ENCODE results near the gene SUCLG2.

SUCLG2 gene

DNA sequence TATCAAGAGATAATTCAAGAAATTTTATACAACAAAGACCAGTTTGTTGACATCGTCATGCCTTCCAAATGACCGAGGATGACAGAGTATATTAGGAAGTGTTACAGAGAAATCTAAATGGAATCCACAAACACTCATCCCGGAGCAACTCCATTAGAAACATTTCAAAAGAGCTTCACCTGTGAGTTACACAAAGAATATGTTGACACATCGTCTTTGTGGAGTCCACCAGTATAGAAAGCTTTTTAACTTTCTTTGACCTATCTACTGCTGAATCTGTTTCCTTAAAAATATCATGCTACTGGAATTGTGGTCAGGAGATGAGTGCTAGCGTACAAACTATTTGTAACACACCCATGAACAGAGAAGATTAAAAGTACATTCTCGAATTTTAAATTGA lies 130.4 kb downstream of the SUCLG2 start:
- DNase-seq (ENCODE audit: low read depth): no peak
- TF ChIP-seq, protein P1, sequence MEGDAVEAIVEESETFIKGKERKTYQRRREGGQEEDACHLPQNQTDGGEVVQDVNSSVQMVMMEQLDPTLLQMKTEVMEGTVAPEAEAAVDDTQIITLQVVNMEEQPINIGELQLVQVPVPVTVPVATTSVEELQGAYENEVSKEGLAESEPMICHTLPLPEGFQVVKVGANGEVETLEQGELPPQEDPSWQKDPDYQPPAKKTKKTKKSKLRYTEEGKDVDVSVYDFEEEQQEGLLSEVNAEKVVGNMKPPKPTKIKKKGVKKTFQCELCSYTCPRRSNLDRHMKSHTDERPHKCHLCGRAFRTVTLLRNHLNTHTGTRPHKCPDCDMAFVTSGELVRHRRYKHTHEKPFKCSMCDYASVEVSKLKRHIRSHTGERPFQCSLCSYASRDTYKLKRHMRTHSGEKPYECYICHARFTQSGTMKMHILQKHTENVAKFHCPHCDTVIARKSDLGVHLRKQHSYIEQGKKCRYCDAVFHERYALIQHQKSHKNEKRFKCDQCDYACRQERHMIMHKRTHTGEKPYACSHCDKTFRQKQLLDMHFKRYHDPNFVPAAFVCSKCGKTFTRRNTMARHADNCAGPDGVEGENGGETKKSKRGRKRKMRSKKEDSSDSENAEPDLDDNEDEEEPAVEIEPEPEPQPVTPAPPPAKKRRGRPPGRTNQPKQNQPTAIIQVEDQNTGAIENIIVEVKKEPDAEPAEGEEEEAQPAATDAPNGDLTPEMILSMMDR (IDR thresholded peaks at IDR 0.05; ENCODE audit: low read depth, low read length, missing control alignments): no peak
- in situ Hi-C loops (cut with HindIII; ENCODE audit: low sequenced_read_pairs): no loop called here
- no peak overlapping the region for H3K4me3 ChIP-seq (ENCODE audit: low read depth, low read length)

DNA sequence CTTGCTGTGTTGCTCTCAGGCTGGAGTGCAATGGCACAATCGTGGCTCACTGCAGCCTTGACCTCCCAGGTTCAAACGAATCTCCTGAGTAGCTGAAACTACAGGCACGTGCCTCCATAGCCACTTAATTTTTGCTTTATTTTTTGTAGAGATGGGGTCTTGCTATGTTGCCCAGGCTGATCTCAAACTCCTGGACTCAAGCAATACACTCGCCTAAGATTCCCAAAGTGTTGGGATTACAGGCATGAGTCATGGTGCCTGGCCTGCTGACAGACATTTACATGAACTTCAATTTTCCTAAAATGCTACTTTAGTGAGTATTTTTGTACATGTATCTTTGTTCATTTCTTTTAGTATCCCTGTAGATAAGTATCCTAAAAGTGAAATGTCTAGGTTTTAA lies 132.3 kb downstream of the SUCLG2 start:
- H3K4me3 ChIP-seq (ENCODE audit: low read depth, low read length): no peak overlapping the region
- DNase-seq (ENCODE audit: low read depth): no peak
- in situ Hi-C loops (cut with HindIII; ENCODE audit: low sequenced_read_pairs): no loop called here
- TF ChIP-seq, protein P1 (IDR thresholded peaks at IDR 0.05; ENCODE audit: low read depth, low read length, missing control alignments): no peak

DNA sequence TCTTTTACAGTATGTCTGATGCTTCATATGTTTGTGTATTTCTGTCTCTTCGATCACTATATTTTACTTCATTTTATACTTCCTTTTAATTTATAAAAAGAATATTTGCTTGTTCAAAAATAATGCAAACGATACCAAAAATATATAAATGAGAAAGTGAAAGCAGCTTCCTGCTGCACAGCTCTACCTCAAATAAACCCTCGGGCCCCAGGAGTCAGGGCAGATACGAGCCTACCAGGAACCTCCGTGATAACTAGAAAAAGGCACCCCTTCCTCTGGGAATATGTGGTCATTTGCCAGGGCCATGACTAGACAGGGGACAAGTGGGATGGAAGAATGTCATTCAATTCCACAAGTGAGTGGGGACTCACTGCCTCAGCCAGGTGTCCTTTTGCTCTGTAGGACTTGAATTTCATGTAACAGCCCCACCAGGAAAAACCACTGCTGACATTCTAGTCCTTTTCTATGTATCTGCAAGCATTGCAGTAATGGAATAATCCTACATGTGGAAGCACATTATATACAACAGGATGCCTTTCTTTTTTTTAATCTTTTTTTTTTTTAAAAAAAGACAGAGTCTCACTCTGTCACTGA lies 133.3 kb downstream of the SUCLG2 start:
- in situ Hi-C loops (cut with HindIII; ENCODE audit: low sequenced_read_pairs): no loop called here

DNA sequence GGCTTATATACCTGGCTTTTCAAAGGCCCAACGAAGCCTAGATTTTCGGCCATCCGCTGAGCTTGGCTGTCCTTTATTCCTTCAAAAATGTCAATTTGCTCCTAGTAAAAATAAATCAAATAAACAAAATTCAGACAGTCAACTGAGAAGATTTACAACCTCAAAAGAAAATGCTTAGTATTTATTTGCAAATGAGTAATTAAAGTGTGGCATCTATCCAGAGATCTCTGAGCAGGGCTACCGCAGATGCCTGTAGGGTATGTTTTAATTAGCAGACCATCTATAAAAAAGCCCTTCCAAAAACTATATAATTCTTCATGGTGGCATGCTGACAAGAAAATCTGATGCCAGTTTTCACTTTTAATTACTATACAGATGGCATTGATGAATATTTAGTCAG lies 136.2 kb downstream of the SUCLG2 start:
- DNase-seq (ENCODE audit: low read depth): no peak
- in situ Hi-C loops (cut with HindIII; ENCODE audit: low sequenced_read_pairs): no loop called here
- no peak overlapping the region for H3K4me3 ChIP-seq (ENCODE audit: low read depth, low read length)
- TF ChIP-seq, protein P1 (IDR thresholded peaks at IDR 0.05; ENCODE audit: low read depth, low read length, missing control alignments): no peak

More for the DNA sequence above, 133.3 kb downstream of the SUCLG2 start:
- TF ChIP-seq, protein P1 (IDR thresholded peaks at IDR 0.05; ENCODE audit: low read depth, low read length, missing control alignments): no peak
- DNase-seq (ENCODE audit: low read depth): no peak
- H3K4me3 ChIP-seq (ENCODE audit: low read depth, low read length): no peak overlapping the region

DNA sequence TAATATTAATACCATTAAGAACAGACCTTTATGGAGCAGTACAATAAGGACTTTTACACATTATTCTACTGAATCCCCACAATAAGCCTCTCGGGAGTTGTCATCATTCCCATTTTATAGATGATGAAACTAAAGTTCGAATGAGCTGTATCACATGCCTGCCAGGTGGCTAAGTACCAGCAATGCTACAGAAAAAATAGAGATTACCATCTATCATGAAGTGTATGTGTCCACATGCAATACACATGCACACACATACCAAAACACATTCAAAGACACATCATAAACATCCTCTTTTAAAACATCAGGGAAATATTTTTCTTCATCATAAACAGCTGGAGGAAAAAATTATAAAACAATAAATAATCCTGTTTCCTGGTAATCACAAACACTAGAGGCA lies 136.6 kb downstream of the SUCLG2 start:
- DNase-seq (ENCODE audit: low read depth): no peak
- in situ Hi-C loops (cut with HindIII; ENCODE audit: low sequenced_read_pairs): no loop called here
- TF ChIP-seq, protein P1 (IDR thresholded peaks at IDR 0.05; ENCODE audit: low read depth, low read length, missing control alignments): no peak
- no peak overlapping the region for H3K4me3 ChIP-seq (ENCODE audit: low read depth, low read length)

DNA sequence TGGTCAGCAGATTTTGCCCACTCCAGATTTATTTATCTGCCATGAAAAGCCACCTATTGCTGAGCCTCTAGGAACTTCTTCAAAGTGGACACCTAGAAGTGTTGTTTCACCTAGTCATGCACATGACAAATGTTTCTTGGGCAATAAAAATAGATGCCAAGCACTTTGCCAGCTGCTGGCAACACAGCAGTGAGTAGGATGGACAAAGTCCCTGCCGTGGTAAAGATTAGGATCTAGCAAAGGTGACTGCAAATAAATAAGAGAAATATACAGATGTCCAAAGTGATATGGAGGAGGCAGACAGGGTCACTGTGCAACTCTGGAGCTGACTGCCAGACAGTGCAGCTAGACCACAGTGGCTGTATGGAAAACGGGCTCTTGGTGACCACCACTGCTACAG lies 137.9 kb downstream of the SUCLG2 start:
- in situ Hi-C loops (cut with HindIII; ENCODE audit: low sequenced_read_pairs): no loop called here
- TF ChIP-seq, protein P1 (IDR thresholded peaks at IDR 0.05; ENCODE audit: low read depth, low read length, missing control alignments): no peak
- no peak overlapping the region for H3K4me3 ChIP-seq (ENCODE audit: low read depth, low read length)
- DNase-seq (ENCODE audit: low read depth): no peak
